Kidney (tissue), 14 donors: ENCODE results near the gene INSRR. TPM values are rescaled to one million over a fixed set of nuclear protein-coding genes. Genes with fewer than 3 reads are reported as not detected.

Source experiments
- DNase-seq, 5 donors: peaks; one replicate each; pipeline ENCODE4 v3.0.0-alpha.2; 2013 to 2020
- FAIRE-seq: peaks from 2 replicates; lab custom pipeline; 2012; peaks lifted over from hg19 to GRCh38; lab: Jason Lieb, UNC
- H3K27ac ChIP-seq, 2 donors: one replicate each; pipeline ENCODE4 v1.7.0; 2013; ENCODE audit warnings: low read depth in 2 of 2, low read length in 2 of 2, inconsistent platforms in 1 of 2
- H3K27me3 ChIP-seq: one replicate; pipeline ENCODE4 v1.7.1; 2013; ENCODE audit warnings: low read length, inconsistent platforms; ENCODE audit not compliant: control insufficient read depth, insufficient read depth
- H3K36me3 ChIP-seq, 3 donors: one replicate each; pipeline versions ENCODE4 v1.7.0 to v1.7.1; 2013; ENCODE audit warnings: low read length in 3 of 3, control low read depth in 1 of 3, inconsistent platforms in 1 of 3; ENCODE audit not compliant: insufficient read depth in 3 of 3, control insufficient read depth in 2 of 3
- H3K4me1 ChIP-seq, 3 donors: one replicate each; pipeline versions ENCODE4 v1.7.0 to v1.7.1; 2013; ENCODE audit warnings: low read length in 3 of 3, inconsistent platforms in 1 of 3, low read depth in 1 of 3; ENCODE audit not compliant: control insufficient read depth in 2 of 3, insufficient read depth in 2 of 3
- H3K4me3 ChIP-seq, 3 donors: one replicate each; pipeline versions ENCODE4 v1.7.0 to v1.8.1; 2013; ENCODE audit warnings: low read length in 3 of 3, control low read depth in 1 of 3, inconsistent platforms in 1 of 3
- H3K9ac ChIP-seq, 3 donors: one replicate each; pipeline versions ENCODE4 v1.7.0 to v1.7.1; 2013; ENCODE audit warnings: low read length in 3 of 3, control low read depth in 1 of 3, inconsistent platforms in 1 of 3
- H3K9me3 ChIP-seq, 3 donors: one replicate each; pipeline versions ENCODE4 v1.7.0 to v1.7.1; 2013; ENCODE audit warnings: low read length in 3 of 3, control low read depth in 1 of 3, inconsistent platforms in 1 of 3; ENCODE audit not compliant: control insufficient read depth in 2 of 3, insufficient read depth in 1 of 3
- intact Hi-C: fragments of 100-400 bp; cut with DNase I; formaldehyde crosslinking; loops from one replicate; pipeline ENCODE4 v1.11.1; 2022
- polyA plus RNA-seq: library from polyadenylated mRNA; stranded (reverse); fragments of 350-450 nt; fragmentation: Illumina TruSeq; extraction: RNeasy Lipid Tissue Mini Kit (QIAGEN cat#74804); gene quantifications from one replicate; pipeline ENCODE4 v1.2.3, GENCODE V29; 2014; ENCODE audit warnings: low read depth, low replicate concordance; ENCODE audit not compliant: insufficient read depth
- total RNA-seq: library from RNA; stranded (reverse); fragmentation: NEBNext Ultra II Directional; extraction: Animal tissue kit (Norgen Biotek cat#: 25700); gene quantifications from one replicate; pipeline ENCODE4 v1.2.1, GENCODE V29; 2021
- TF ChIP-seq, protein P1 (sequence below): IDR thresholded peaks from 3 replicates; pipeline ENCODE4 v1.5.1; 2012; ENCODE audit warnings: mild to moderate bottlenecking, moderate library complexity, borderline replicate concordance; ENCODE audit not compliant: insufficient read depth; ENCODE audit errors: extremely low read depth
- donor health status: control.
- donor health status: control.
- donor health status: control.
- donor health status: control.
- donor health status: control.
- donor health status: DM: yes; HTN: yes; CAD: no.
- donor health status: Normal renal cell carcinoma (clear cell type).

INSRR gene
- total and polyA plus RNA-seq, 2 donors from 2014 or later, result 0.35 to 2.4 TPM

DNA sequence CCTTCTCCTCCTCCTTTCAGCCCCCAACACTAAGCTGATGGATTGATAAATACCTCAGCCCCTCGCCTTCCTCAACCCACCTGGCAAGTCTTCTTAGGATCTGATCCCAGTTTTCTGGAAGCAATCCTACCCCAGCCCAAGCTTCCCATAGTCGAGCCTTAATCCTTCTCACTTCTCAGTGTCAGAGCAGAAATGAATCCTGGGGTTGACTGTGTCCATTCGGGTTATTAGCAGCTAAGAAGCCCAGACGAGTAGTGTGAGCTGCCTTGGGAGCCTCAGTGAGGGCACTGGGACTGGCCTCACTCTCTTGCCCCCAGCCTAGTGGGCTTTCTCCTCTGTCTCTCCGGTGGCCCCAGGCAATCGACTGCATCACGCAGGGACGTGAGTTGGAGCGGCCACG is 22.2 kb upstream of the INSRR start:
- FAIRE-seq (no peak), DNase-seq (no peak)
- H3K27ac ChIP-seq, result no peak overlapping the region
- no peaks in the 10 kb centered on the region for H3K9me3 ChIP-seq
- no peaks in the 10 kb centered on the region for H3K36me3 ChIP-seq
- H3K9ac ChIP-seq, result no peak overlapping the region
- no peak overlapping the region for H3K4me3 ChIP-seq
- H3K27me3 ChIP-seq, result no peaks in the 10 kb centered on the region
- TF ChIP-seq, protein P1, sequence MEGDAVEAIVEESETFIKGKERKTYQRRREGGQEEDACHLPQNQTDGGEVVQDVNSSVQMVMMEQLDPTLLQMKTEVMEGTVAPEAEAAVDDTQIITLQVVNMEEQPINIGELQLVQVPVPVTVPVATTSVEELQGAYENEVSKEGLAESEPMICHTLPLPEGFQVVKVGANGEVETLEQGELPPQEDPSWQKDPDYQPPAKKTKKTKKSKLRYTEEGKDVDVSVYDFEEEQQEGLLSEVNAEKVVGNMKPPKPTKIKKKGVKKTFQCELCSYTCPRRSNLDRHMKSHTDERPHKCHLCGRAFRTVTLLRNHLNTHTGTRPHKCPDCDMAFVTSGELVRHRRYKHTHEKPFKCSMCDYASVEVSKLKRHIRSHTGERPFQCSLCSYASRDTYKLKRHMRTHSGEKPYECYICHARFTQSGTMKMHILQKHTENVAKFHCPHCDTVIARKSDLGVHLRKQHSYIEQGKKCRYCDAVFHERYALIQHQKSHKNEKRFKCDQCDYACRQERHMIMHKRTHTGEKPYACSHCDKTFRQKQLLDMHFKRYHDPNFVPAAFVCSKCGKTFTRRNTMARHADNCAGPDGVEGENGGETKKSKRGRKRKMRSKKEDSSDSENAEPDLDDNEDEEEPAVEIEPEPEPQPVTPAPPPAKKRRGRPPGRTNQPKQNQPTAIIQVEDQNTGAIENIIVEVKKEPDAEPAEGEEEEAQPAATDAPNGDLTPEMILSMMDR, result no peak
- intact Hi-C loops, result no loop called here
- no peaks in the 10 kb centered on the region for H3K4me1 ChIP-seq

DNA sequence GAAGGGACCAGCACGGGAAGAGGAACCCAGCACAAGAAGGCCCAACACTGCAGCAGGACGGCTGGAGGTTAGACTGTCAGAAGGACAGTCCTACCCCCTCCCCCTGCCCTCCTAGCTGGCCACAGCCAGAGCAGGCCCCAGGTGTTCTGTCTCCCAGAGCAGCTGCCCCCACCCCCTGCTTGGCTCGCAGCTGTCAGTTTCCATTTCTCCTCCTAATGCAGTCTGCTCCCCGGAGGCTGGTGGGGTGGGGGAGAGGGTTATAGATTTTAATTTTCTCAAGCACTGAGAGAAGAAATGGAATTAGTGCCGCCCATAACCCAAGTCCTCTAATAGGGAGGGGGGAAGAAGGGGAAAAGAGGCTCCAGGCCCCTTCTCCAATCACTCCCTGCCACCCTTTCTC is 21.6 kb upstream of the INSRR start:
- Histone ChIP-seq H3K9ac (no peak overlapping the region), H3K36me3 (no peaks in the 10 kb centered on the region), H3K27me3 (no peaks in the 10 kb centered on the region), H3K27ac (no peak overlapping the region), H3K9me3 (no peaks in the 10 kb centered on the region), H3K4me1 (no peaks in the 10 kb centered on the region), H3K4me3 (no peak overlapping the region)
- FAIRE-seq (no peak), DNase-seq (no peak)
- TF ChIP-seq, protein P1, result no peak
- intact Hi-C loops, result no loop called here

DNA sequence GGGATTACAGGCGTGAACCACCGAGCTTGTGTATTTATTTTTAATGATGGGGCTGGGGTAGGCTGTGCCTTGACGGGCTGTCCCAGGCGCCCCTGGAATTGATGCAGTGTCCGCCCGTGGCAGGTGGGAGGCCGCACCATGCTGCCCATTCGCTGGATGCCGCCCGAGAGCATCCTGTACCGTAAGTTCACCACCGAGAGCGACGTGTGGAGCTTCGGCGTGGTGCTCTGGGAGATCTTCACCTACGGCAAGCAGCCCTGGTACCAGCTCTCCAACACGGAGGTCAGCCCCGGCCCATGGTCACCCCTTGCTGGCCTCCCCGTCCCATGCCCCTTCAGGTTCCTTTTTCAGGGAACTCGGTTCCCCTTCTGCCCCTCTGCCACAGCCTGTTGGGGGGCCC is 21.0 kb upstream of the INSRR start:
- intact Hi-C loops, result no loop called here
- no peak overlapping the region for H3K27ac ChIP-seq
- H3K4me3 ChIP-seq, result no peak overlapping the region
- no peaks in the 10 kb centered on the region for H3K27me3 ChIP-seq
- DNase-seq, result no peak
- H3K9ac ChIP-seq, result no peak overlapping the region
- H3K9me3 ChIP-seq, result no peaks in the 10 kb centered on the region
- TF ChIP-seq, protein P1, result no peak
- no peaks in the 10 kb centered on the region for H3K4me1 ChIP-seq
- FAIRE-seq, result no peak
- no peaks in the 10 kb centered on the region for H3K36me3 ChIP-seq
